Transverse colon (tissue), 4 donors: ENCODE data around the gene SELENOM. TPM values are rescaled to one million over a fixed set of nuclear protein-coding genes. Genes with fewer than 3 reads are reported as not detected.
"Not testable (repeated sequence)": the region's sequence is repeated elsewhere in the genome, so short reads cannot be mapped to it uniquely, and the experiment has no call there.

Source experiments
- DNase-seq: peaks from one replicate; pipeline ENCODE4 v3.0.0-alpha.2; 2019
- H3K27ac ChIP-seq, 4 donors: fragments of 200-600 bp; sonication (generic); 2 replicates each; pipeline ENCODE4 v1.5.1; 2016 to 2018; ENCODE audit warnings: inconsistent platforms in 4 of 4
- H3K27me3 ChIP-seq: fragments of 200-600 bp; sonication (generic); 2 replicates; pipeline ENCODE4 v1.5.1; 2017; ENCODE audit warnings: inconsistent platforms
- H3K36me3 ChIP-seq, 4 donors: fragments of 200-600 bp; sonication (generic); 2 replicates each; pipeline ENCODE4 v1.5.1; 2017 to 2019; ENCODE audit warnings: inconsistent platforms in 4 of 4
- H3K4me1 ChIP-seq, 4 donors: fragments of 200-600 bp; sonication (generic); 2 replicates each; pipeline ENCODE4 v1.5.1; 2017 to 2020; ENCODE audit warnings: inconsistent platforms in 4 of 4
- H3K4me3 ChIP-seq, 4 donors: fragments of 200-600 bp; sonication (generic); 1 replicate in 1 of 4; 2 replicates in 3 of 4; pipeline versions ENCODE4 v1.5.1 to v1.6.1; 2017 to 2019; ENCODE audit warnings: inconsistent platforms in 4 of 4
- H3K9me3 ChIP-seq, 2 donors: fragments of 200-600 bp; sonication (generic); 2 replicates each; pipeline ENCODE4 v1.5.1; 2017 to 2019; ENCODE audit warnings: inconsistent platforms in 2 of 2
- CTCF ChIP-seq, 5 experiments: fragments of 200-600 bp in 3 of 5; fragments of 450-650 bp in 2 of 5; sonication (generic) in 3 of 5; IDR thresholded peaks; 1 replicate in 2 of 5; 2 replicates in 3 of 5; pipeline ENCODE4 v1.5.1; 2016 to 2017; ENCODE audit warnings: antibody characterized with exemption in 5 of 5, inconsistent platforms in 3 of 5, mild to moderate bottlenecking in 2 of 5, moderate library complexity in 1 of 5
- EP300 ChIP-seq: sonication (generic); formaldehyde crosslinking; IDR thresholded peaks from one replicate; pipeline ENCODE4 v1.6.1; 2017; ENCODE audit warnings: antibody characterized with exemption, low read depth
- POLR2A ChIP-seq: fragments of 450-650 bp; IDR thresholded peaks from one replicate; pipeline ENCODE4 v1.6.1; 2016; ENCODE audit warnings: antibody characterized with exemption, mild to moderate bottlenecking, moderate library complexity
- POLR2AphosphoS5 ChIP-seq, 3 donors: sonication (generic); formaldehyde crosslinking; IDR thresholded peaks; one replicate each; pipeline ENCODE4 v1.6.1; 2016; ENCODE audit warnings: antibody characterized with exemption in 3 of 3
- WGBS, 2 donors: methylation state at CpG; one replicate each; pipeline ENCODE4 v1.1.5; 2018; ENCODE audit warnings: low coverage in 1 of 2; 5-methylcytosine and 5-hydroxymethylcytosine counted together
- in situ Hi-C, 4 donors: fragments of 200-750 bp; cut with MboI; loops; one replicate each; pipeline versions ENCODE4 v1.15.0 to v1.15.1; 2017; ENCODE audit warnings: low sequenced_read_pairs in 3 of 4, low pct_ligation_motif_present in 1 of 4, low pct_unique_long_range_greater_than_20kb in 1 of 4
- intact Hi-C: fragments of 100-400 bp; cut with DNase I; formaldehyde crosslinking; loops from one replicate; pipeline ENCODE4 v1.15.1; 2023; ENCODE audit warnings: low total_unique reads
- total RNA-seq, 4 donors: library from RNA; depleted of rRNA; stranded (reverse); fragments of >200 nt; gene quantifications; one replicate each; pipeline ENCODE4 v1.1.0, GENCODE V29; 2016

SELENOM gene
- total RNA-seq, 4 donors from 2014 or later: 247 to 334 (median 315) TPM

DNA sequence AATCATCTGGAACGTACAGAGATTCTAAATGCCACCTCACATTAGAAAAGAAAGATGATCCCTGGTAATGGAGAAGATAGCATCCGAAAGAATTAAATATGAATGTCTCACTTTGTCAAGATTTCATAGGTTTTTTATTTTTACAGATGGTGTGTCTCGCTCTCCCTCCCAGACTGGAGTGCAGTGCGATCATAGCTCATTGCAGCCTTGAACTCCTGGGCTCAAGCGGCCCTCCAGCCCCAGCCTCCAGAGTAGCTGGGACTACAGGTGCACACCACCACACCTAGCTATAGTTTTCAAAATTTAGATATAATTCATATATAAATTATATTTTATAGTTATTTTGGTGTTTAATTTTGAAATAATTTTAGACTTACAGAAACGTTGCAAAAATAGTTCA lies 43.0 kb downstream of the SELENOM start:
- intact Hi-C loops (no loop called here), in situ Hi-C loops (no loop called here)
- Histone ChIP-seq H3K9me3 (no peaks in the 10 kb centered on the region), H3K36me3 (no peaks in the 10 kb centered on the region), H3K27ac (no peak overlapping the region), H3K4me3 (peak overlapping the region in 2 of 4 donors; percentile 9 to 21), H3K4me1 (no peaks in the 10 kb centered on the region), H3K27me3 (no peaks in the 10 kb centered on the region)
- 58 to 87% methylated on average over 4 to 6 of the region's 6 CpGs for WGBS, 2 donors
- no peak for TF ChIP-seq POLR2AphosphoS5 (IDR thresholded peaks at IDR 0.05)
- TF ChIP-seq EP300: no peak
- DNase-seq: no peak

- H3K9me3 ChIP-seq: no peaks in the 10 kb centered on the region
- in situ Hi-C loops (no loop called here), intact Hi-C loops (no loop called here)
- no peak for TF ChIP-seq EP300
- no peak for TF ChIP-seq CTCF (IDR thresholded peaks at IDR 0.05)
- TF ChIP-seq POLR2AphosphoS5 (IDR thresholded peaks at IDR 0.05): no peak
- no peak for TF ChIP-seq POLR2A
- H3K27ac ChIP-seq: no peak overlapping the region
- H3K4me3 ChIP-seq: no peak overlapping the region
- H3K4me1 ChIP-seq: no peaks in the 10 kb centered on the region
- H3K27me3 ChIP-seq: no peaks in the 10 kb centered on the region
- no peak for DNase-seq
- WGBS, 2 donors: 61 to 67% methylated on average over 2 of the region's 2 CpGs
- H3K36me3 ChIP-seq: no peaks in the 10 kb centered on the region
Observed at GRCh38 chr22:31062566-31063230, 44.7 kb downstream of the SELENOM start.

GRCh38 chr22:31059663-31060062 lies 47.7 kb downstream of the SELENOM start:
- intact Hi-C loops, H3K27me3 ChIP-seq, in situ Hi-C loops, DNase-seq, H3K4me3 ChIP-seq, H3K36me3 ChIP-seq, H3K9me3 ChIP-seq: not testable (repeated sequence)
- peak overlapping the region in 1 of 4 donors; percentile 34 for H3K27ac ChIP-seq
- peaks cover 0 to 16% (median 10%) of the 10 kb centered on the region in 4 donors for H3K4me1 ChIP-seq
- WGBS, 2 donors: 62% methylated on average over 6 of the region's 6 CpGs; no CpG with 5 or more reads in 1 of the 2 donors

DNA sequence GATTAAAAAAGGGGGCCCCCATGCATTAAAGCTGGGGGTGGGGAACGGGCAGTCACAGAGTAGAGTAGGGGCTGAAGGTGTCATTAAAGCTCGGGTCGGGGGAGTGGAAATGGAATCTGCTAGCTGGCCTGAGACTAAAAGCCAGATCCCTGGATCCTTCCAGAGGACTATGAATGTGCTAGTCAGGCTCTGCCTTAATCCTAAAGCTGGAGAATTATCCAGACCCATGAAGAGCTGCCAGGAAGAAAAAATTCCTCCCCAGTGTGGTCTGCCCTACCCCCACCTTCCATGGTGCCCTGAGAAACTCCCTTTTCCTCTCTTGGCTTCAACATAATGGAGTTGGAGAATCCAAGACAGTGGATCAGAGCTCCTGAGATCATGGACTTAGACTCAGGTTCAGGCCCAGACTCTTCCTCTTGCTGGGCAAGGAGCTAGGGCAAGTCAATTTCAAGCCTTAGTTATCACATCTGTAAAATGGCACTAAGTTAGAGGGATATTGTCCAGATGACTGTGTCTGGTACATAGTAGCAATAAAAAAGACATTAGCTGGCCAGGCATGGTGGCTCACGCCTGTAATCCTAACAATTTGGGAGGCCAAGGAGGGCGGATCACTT lies 50.3 kb downstream of the SELENOM start:
- TF ChIP-seq EP300 (no peak), POLR2AphosphoS5 (IDR thresholded peaks at IDR 0.05) (no peak), CTCF (IDR thresholded peaks at IDR 0.05) (no peak), POLR2A (no peak)

DNA sequence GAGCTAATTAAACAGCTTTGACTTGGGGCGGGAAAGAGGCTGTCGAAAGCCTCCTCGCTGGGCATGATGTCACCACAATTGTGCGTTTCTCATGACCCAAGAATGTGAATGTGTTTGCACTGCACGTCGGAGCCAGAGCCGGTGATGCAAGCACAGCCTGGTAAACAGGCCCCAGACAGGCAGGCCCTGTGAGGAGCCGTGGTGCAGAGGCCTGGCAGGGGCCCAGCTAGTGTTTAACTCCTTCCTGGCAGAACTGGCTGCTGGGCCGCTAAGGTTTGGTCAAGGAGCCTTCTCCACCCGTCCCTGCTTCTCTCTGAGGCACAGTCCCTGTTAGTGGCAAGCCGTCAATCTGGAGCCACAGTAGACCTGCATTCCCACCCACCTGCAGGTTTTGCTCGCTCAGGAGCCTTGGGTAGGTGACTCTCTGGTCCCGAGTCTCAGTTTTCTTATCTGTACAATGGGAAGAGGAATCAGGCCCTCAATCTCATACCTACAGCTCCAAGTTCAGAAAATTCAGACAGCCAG lies 51.7 kb downstream of the SELENOM start:
- TF ChIP-seq POLR2AphosphoS5 (IDR thresholded peaks at IDR 0.05): peak; percentile 81 to 90 (median 88)
- no peak for TF ChIP-seq POLR2A
- no peak for TF ChIP-seq CTCF (IDR thresholded peaks at IDR 0.05)
- TF ChIP-seq EP300: peak; percentile 95
- 31% methylated on average over 12 of the region's 13 CpGs; no CpG with 5 or more reads in 1 of the 2 donors for WGBS, 2 donors
- intact Hi-C loops: loop anchor here (2.0 kb wide), 1 partner anchor 15 kb away; no protein-coding TSS in a partner anchor

More for the DNA sequence above, 50.3 kb downstream of the SELENOM start:
- H3K27me3 ChIP-seq: no peaks in the 10 kb centered on the region
- peak overlapping the region; percentile 82 to 89 (median 86) for H3K27ac ChIP-seq
- H3K4me1 ChIP-seq: peaks cover 0 to 21% (median 10%) of the 10 kb centered on the region in 4 donors
- 73 to 82% methylated on average over 5 of the region's 5 CpGs for WGBS, 2 donors
- no peak overlapping the region for H3K4me3 ChIP-seq
- intact Hi-C loops (no loop called here), in situ Hi-C loops (no loop called here)
- no peaks in the 10 kb centered on the region for H3K9me3 ChIP-seq
- DNase-seq: no peak
- no peaks in the 10 kb centered on the region for H3K36me3 ChIP-seq

More for the DNA sequence above, 51.7 kb downstream of the SELENOM start:
- Histone ChIP-seq H3K4me1 (peaks cover 0 to 21% (median 10%) of the 10 kb centered on the region in 4 donors), H3K27ac (peak overlapping the region; percentile 82 to 89 (median 86)), H3K27me3 (no peaks in the 10 kb centered on the region), H3K36me3 (no peaks in the 10 kb centered on the region), H3K4me3 (no peak overlapping the region), H3K9me3 (no peaks in the 10 kb centered on the region)
- peak; percentile 82 for DNase-seq
- in situ Hi-C loops: no loop called here
